ENCODE measurements around the gene SCNN1A.
A peak's percentile ranks its signal among the peaks of the same experiment; 100 is the strongest.

The SCNN1A gene

DNA sequence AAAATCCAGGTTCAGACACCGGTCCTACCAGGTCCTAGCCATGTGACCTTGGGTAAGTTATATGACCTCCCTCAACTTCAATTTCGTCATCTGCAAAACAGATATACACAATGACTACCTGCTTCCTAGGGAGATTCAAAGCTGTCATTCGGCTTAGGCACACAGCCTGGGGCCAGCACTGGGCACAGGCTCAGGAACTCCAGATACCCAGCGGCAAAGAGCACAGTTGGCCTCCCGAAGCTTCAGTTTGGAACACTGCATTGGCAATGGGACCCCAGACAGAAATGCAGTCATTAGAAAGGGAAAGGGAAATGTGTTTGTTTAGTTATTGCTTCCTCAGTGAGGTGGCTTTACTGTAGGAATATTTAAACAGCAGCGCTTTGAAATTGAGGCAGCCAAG, 53.5 kb downstream of the SCNN1A start:
- Histone ChIP-seq H3K27me3 (ENCODE audit: insufficient read depth, low read length, poor library complexity) (no peaks in the 10 kb centered on the region), H2BK5ac (ENCODE audit: low read length) (peak overlapping the region; percentile 95), H3K56ac (ENCODE audit: low read length) (peak overlapping the region; percentile 92), H2BK120ac (ENCODE audit: low read depth, low read length) (peak overlapping the region; percentile 12), H3K27ac (ENCODE audit: low read depth, low read length) (peak overlapping the region; percentile 94), H4K8ac (ENCODE audit: low read depth, low read length) (no peak overlapping the region), H3K4ac (ENCODE audit: low read depth, low read length) (peak overlapping the region; percentile 90), H3K18ac (ENCODE audit: low read length) (peak overlapping the region; percentile 51), H3K4me3 (ENCODE audit: low read length) (no peak overlapping the region), H3K23ac (ENCODE audit: low read length) (peak overlapping the region; percentile 20), H3K36me3 (ENCODE audit: control insufficient read depth, insufficient read depth, low read length) (no peaks in the 10 kb centered on the region), H3K79me2 (ENCODE audit: control insufficient read depth, insufficient read depth, low read length) (no peaks in the 10 kb centered on the region), H4K5ac (ENCODE audit: low read length) (no peak overlapping the region), H3K4me1 (ENCODE audit: control insufficient read depth, low read depth, low read length) (peaks cover 36% of the 10 kb centered on the region), H3K9ac (ENCODE audit: low read length) (peak overlapping the region; percentile 59), H2AK5ac (ENCODE audit: low read length) (peak overlapping the region; percentile 92), H2BK15ac (replicated peaks; ENCODE audit: low read depth) (no peak overlapping the region), H3K4me2 (ENCODE audit: low read length) (no peak overlapping the region), H3K79me1 (ENCODE audit: low read length) (peaks cover 3% of the 10 kb centered on the region)
- no peak for DNase-seq
- WGBS (ENCODE audit: extremely low coverage, insufficient coverage, low lambda C conversion rate) = no CpG with 5 or more reads among the region's 6 CpGs

DNA sequence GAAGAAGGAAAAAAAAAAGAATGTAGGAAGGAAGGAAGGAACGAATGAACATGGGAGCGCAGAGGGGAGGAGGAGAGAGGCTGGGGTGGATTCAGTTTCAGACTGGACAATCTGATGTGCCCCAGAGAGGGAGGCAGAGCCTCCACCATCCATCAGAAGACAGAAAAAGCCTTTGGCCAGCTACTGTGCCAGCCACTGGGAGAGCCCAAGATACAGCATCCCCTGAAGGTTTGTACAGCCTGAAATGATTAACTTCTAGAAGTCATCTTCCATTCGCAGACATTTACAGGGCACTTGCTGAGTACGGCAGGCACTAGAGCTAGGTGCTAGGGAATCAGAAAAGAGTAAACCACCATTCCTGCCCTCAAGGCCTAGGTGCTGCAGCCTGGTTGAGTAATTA, 55.9 kb downstream of the SCNN1A start:
- no CpG with 5 or more reads among the region's 4 CpGs for WGBS (ENCODE audit: extremely low coverage, insufficient coverage, low lambda C conversion rate)
- Histone ChIP-seq H3K27ac (ENCODE audit: low read depth, low read length) (no peak overlapping the region), H3K9ac (ENCODE audit: low read length) (no peak overlapping the region)

DNA sequence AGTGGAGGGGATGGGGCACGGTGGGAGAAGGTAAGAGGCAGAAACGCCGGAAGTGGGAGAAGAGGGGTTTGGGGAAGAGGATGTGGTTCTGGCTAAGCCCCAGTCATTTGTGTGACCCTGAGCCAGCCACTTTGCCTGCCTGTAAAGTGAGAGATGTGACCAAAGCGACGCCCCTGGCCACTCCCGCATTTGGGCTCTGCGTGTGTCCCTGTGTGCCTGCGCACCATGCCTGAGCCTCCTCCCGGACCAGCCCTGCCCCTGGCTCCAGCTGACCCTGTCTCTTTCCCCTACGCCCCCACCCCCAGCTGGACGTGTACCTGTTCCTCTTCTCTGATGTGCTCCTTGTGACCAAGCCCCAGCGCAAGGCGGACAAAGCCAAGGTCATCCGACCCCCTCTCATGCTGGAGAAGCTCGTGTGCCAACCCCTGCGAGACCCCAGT, 56.9 kb downstream of the SCNN1A start:
- Histone ChIP-seq H3K4me2 (ENCODE audit: low read length) (no peak overlapping the region), H2AK5ac (ENCODE audit: low read length) (no peak overlapping the region), H3K36me3 (ENCODE audit: control insufficient read depth, insufficient read depth, low read length) (no peaks in the 10 kb centered on the region), H3K9ac (ENCODE audit: low read length) (no peak overlapping the region), H3K4ac (ENCODE audit: low read depth, low read length) (no peak overlapping the region), H3K27me3 (ENCODE audit: insufficient read depth, low read length, poor library complexity) (no peaks in the 10 kb centered on the region), H2BK5ac (ENCODE audit: low read length) (no peak overlapping the region), H4K5ac (ENCODE audit: low read length) (no peak overlapping the region), H3K23ac (ENCODE audit: low read length) (no peak overlapping the region), H3K27ac (ENCODE audit: low read depth, low read length) (no peak overlapping the region), H3K4me3 (ENCODE audit: low read length) (no peak overlapping the region), H2BK120ac (ENCODE audit: low read depth, low read length) (no peak overlapping the region), H3K79me1 (ENCODE audit: low read length) (no peaks in the 10 kb centered on the region), H2BK15ac (replicated peaks; ENCODE audit: low read depth) (no peak overlapping the region), H3K56ac (ENCODE audit: low read length) (no peak overlapping the region), H3K4me1 (ENCODE audit: control insufficient read depth, low read depth, low read length) (peaks cover 15% of the 10 kb centered on the region), H4K8ac (ENCODE audit: low read depth, low read length) (no peak overlapping the region), H3K18ac (ENCODE audit: low read length) (no peak overlapping the region), H3K79me2 (ENCODE audit: control insufficient read depth, insufficient read depth, low read length) (no peaks in the 10 kb centered on the region)
- DNase-seq = no peak
- no CpG with 5 or more reads among the region's 16 CpGs for WGBS (ENCODE audit: extremely low coverage, insufficient coverage, low lambda C conversion rate)

More for the DNA sequence above, 55.9 kb downstream of the SCNN1A start:
- Histone ChIP-seq H2AK5ac (ENCODE audit: low read length) (no peak overlapping the region), H2BK15ac (replicated peaks; ENCODE audit: low read depth) (no peak overlapping the region), H3K18ac (ENCODE audit: low read length) (no peak overlapping the region), H3K4ac (ENCODE audit: low read depth, low read length) (no peak overlapping the region), H2BK120ac (ENCODE audit: low read depth, low read length) (no peak overlapping the region), H3K23ac (ENCODE audit: low read length) (no peak overlapping the region), H3K4me3 (ENCODE audit: low read length) (no peak overlapping the region), H3K36me3 (ENCODE audit: control insufficient read depth, insufficient read depth, low read length) (no peaks in the 10 kb centered on the region), H3K79me2 (ENCODE audit: control insufficient read depth, insufficient read depth, low read length) (no peaks in the 10 kb centered on the region), H4K8ac (ENCODE audit: low read depth, low read length) (no peak overlapping the region), H4K5ac (ENCODE audit: low read length) (no peak overlapping the region), H3K56ac (ENCODE audit: low read length) (no peak overlapping the region), H3K4me2 (ENCODE audit: low read length) (no peak overlapping the region), H3K27me3 (ENCODE audit: insufficient read depth, low read length, poor library complexity) (no peaks in the 10 kb centered on the region), H3K4me1 (ENCODE audit: control insufficient read depth, low read depth, low read length) (peaks cover 23% of the 10 kb centered on the region), H3K79me1 (ENCODE audit: low read length) (no peaks in the 10 kb centered on the region), H2BK5ac (ENCODE audit: low read length) (no peak overlapping the region)
- no peak for DNase-seq

DNA sequence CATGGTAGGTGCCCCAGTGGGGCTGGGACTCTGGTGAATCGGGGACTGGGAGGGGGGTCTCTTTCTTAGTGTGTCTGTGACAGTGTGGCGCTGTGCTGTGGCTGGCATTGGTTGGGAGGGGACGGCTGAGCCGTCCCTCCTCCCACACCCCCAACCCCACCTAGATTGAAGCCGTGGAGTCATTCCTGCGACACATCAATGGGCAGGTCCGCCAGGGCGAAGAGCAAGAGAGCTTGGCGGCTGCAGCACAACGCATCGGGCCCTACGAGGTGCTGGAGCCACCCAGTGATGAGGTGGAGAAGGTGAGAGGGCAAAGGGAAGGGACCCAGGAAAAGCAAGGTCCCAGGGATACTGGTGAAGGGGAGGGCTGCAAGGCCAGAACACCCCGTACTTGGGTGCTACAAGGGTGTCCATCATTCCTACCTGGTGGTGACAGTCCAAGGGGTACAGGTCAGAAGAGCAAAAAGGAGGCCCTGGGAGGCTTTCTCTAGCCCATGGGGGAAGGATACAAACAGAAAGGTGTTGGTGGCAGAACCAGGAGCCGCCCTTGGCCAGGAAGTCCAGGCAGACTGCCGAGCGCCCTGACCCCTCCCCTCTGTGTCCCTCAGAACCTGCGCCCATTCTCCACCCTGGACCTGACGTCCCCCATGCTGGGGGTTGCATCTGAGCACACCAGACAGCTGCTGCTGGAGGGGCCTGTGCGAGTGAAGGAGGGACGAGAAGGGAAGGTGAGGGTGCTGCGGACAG, 57.5 kb downstream of the SCNN1A start:
- WGBS (ENCODE audit: extremely low coverage, insufficient coverage, low lambda C conversion rate) = no CpG with 5 or more reads among the region's 21 CpGs
- Histone ChIP-seq H3K27me3 (ENCODE audit: insufficient read depth, low read length, poor library complexity) (no peaks in the 10 kb centered on the region), H3K36me3 (ENCODE audit: control insufficient read depth, insufficient read depth, low read length) (no peaks in the 10 kb centered on the region), H3K79me2 (ENCODE audit: control insufficient read depth, insufficient read depth, low read length) (no peaks in the 10 kb centered on the region), H2AK5ac (ENCODE audit: low read length) (no peak overlapping the region), H3K4me2 (ENCODE audit: low read length) (no peak overlapping the region), H4K8ac (ENCODE audit: low read depth, low read length) (no peak overlapping the region), H3K4ac (ENCODE audit: low read depth, low read length) (no peak overlapping the region), H3K27ac (ENCODE audit: low read depth, low read length) (no peak overlapping the region), H3K79me1 (ENCODE audit: low read length) (no peaks in the 10 kb centered on the region), H2BK15ac (replicated peaks; ENCODE audit: low read depth) (no peak overlapping the region), H3K56ac (ENCODE audit: low read length) (peak overlapping the region; percentile 52), H3K18ac (ENCODE audit: low read length) (no peak overlapping the region), H3K4me1 (ENCODE audit: control insufficient read depth, low read depth, low read length) (peaks cover 18% of the 10 kb centered on the region), H2BK5ac (ENCODE audit: low read length) (no peak overlapping the region), H2BK120ac (ENCODE audit: low read depth, low read length) (no peak overlapping the region), H3K4me3 (ENCODE audit: low read length) (no peak overlapping the region), H3K23ac (ENCODE audit: low read length) (peak overlapping the region; percentile 85), H4K5ac (ENCODE audit: low read length) (no peak overlapping the region), H3K9ac (ENCODE audit: low read length) (no peak overlapping the region)
- no peak for DNase-seq

DNA sequence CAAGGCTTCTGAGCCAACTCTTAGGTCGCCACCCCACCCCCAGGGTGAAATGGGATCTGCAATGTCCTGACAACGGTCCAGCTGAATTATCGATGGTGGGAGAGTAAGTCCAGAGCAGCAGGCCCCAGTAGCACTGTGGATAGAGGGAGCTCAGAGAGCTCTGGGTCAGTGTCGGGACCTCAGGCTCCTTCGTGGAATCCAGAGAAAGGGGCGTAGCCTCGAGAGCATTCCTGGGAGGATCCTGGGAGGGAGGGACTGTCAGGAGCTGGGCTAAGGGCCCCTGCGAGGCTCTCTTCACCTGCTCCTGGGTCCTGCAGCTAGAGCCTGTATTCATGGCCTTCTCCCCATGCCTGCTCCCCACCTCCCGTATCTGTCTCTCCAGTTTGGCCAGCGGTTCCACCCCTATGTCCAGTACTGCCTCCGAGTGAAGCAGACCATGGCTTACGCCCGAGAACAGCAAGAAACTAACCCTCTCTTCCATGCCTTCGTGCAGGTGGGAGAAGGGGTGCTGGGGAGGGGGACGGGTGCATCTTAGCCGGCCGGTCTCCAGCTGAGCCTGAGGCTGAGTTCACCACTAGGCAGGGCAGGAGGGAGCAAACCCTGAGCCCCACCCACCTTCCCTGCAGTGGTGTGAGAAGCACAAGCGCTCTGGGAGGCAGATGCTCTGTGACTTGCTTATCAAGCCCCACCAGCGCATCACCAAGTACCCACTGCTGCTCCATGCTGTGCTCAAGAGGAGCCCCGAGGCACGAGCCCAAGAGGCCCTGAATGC, 58.3 kb downstream of the SCNN1A start:
- Histone ChIP-seq H3K79me1 (ENCODE audit: low read length) (no peaks in the 10 kb centered on the region), H2BK5ac (ENCODE audit: low read length) (no peak overlapping the region), H2BK15ac (replicated peaks; ENCODE audit: low read depth) (no peak overlapping the region), H3K56ac (ENCODE audit: low read length) (peak overlapping the region; percentile 69), H3K79me2 (ENCODE audit: control insufficient read depth, insufficient read depth, low read length) (no peaks in the 10 kb centered on the region), H4K5ac (ENCODE audit: low read length) (no peak overlapping the region), H3K4me1 (ENCODE audit: control insufficient read depth, low read depth, low read length) (peaks cover 12% of the 10 kb centered on the region), H3K18ac (ENCODE audit: low read length) (no peak overlapping the region), H3K4ac (ENCODE audit: low read depth, low read length) (no peak overlapping the region), H3K23ac (ENCODE audit: low read length) (no peak overlapping the region), H4K8ac (ENCODE audit: low read depth, low read length) (no peak overlapping the region), H3K36me3 (ENCODE audit: control insufficient read depth, insufficient read depth, low read length) (no peaks in the 10 kb centered on the region), H3K27me3 (ENCODE audit: insufficient read depth, low read length, poor library complexity) (no peaks in the 10 kb centered on the region), H3K27ac (ENCODE audit: low read depth, low read length) (no peak overlapping the region), H3K9ac (ENCODE audit: low read length) (no peak overlapping the region), H2AK5ac (ENCODE audit: low read length) (peak overlapping the region; percentile 35), H3K4me2 (ENCODE audit: low read length) (no peak overlapping the region), H2BK120ac (ENCODE audit: low read depth, low read length) (no peak overlapping the region), H3K4me3 (ENCODE audit: low read length) (no peak overlapping the region)
- WGBS (ENCODE audit: extremely low coverage, insufficient coverage, low lambda C conversion rate) = no CpG with 5 or more reads among the region's 21 CpGs
- peak; percentile 68 for DNase-seq
